ENCODE measurements around the gene EDN2.

EDN2 gene

GRCh38 chr1:41517062-41517438, 32.6 kb upstream of the EDN2 start:
- DNase-seq (ENCODE audit: low read depth), result no peak

- peak; percentile 34 for DNase-seq (ENCODE audit: low read depth)
Observed at GRCh38 chr1:41516168-41517061, 31.9 kb upstream of the EDN2 start.

- DNase-seq (ENCODE audit: low read depth), result no peak
Observed at GRCh38 chr1:41515778-41516167, 31.3 kb upstream of the EDN2 start.

- DNase-seq (ENCODE audit: low read depth), result no peak
Observed at GRCh38 chr1:41515131-41515678, 30.7 kb upstream of the EDN2 start.

GRCh38 chr1:41514381-41514780, 29.9 kb upstream of the EDN2 start:
- DNase-seq (ENCODE audit: low read depth), result no peak

- no peak for DNase-seq (ENCODE audit: low read depth)
Observed at GRCh38 chr1:41513383-41513735, 28.9 kb upstream of the EDN2 start.

- no peak for DNase-seq (ENCODE audit: low read depth)
Observed at GRCh38 chr1:41512701-41513382, 28.4 kb upstream of the EDN2 start.

GRCh38 chr1:41511239-41511540, 26.7 kb upstream of the EDN2 start:
- DNase-seq (ENCODE audit: low read depth), result no peak

GRCh38 chr1:41510531-41511238, 26.2 kb upstream of the EDN2 start:
- no peak for DNase-seq (ENCODE audit: low read depth)

- no peak for DNase-seq (ENCODE audit: low read depth)
Observed at GRCh38 chr1:41509270-41509671, 24.8 kb upstream of the EDN2 start.

GRCh38 chr1:41508290-41508689, 23.8 kb upstream of the EDN2 start:
- no peak for DNase-seq (ENCODE audit: low read depth)

- no peak for DNase-seq (ENCODE audit: low read depth)
Observed at GRCh38 chr1:41507836-41508235, 23.4 kb upstream of the EDN2 start.

- no peak for DNase-seq (ENCODE audit: low read depth)
Observed at GRCh38 chr1:41507110-41507720, 22.7 kb upstream of the EDN2 start.

- DNase-seq (ENCODE audit: low read depth), result no peak
Observed at GRCh38 chr1:41504114-41505035, 19.9 kb upstream of the EDN2 start.

GRCh38 chr1:41503538-41504113, 19.1 kb upstream of the EDN2 start:
- DNase-seq (ENCODE audit: low read depth), result no peak

GRCh38 chr1:41502912-41503311, 18.4 kb upstream of the EDN2 start:
- DNase-seq (ENCODE audit: low read depth), result no peak

GRCh38 chr1:41501581-41501980, 17.1 kb upstream of the EDN2 start:
- no peak for DNase-seq (ENCODE audit: low read depth)

GRCh38 chr1:41500781-41501518, 16.5 kb upstream of the EDN2 start:
- DNase-seq (ENCODE audit: low read depth), result no peak

GRCh38 chr1:41500378-41500777, 15.9 kb upstream of the EDN2 start:
- DNase-seq (ENCODE audit: low read depth), result no peak

- no peak for DNase-seq (ENCODE audit: low read depth)
Observed at GRCh38 chr1:41499591-41499990, 15.1 kb upstream of the EDN2 start.

Measured in activated gamma-delta T cell treated with anti-CD3 and anti-CD28 coated beads, Interleukin-2, amount 50 U/mL, for 16 hours (primary cell).